Upper lobe of right lung (tissue), 1 donor: Measurements from ENCODE around the gene PLEKHA6. TPM values are rescaled to one million over a fixed set of nuclear protein-coding genes. Genes with fewer than 3 reads are reported as not detected.

Experiments used
- ATAC-seq: fragments of 200-7000 bp; cut with Tn5 transposase; one replicate; pipeline ENCODE4 v1.9.1; 2020; ENCODE audit warnings: mild to moderate bottlenecking, moderate library complexity
- DNase-seq: peaks from one replicate; pipeline ENCODE4 v3.0.0-alpha.2; 2020
- H3K27ac ChIP-seq: fragments of 200-600 bp; one replicate; pipeline ENCODE4 v1.8.0; 2022
- H3K27me3 ChIP-seq: fragments of 200-600 bp; one replicate; pipeline ENCODE4 v1.8.0; 2022; ENCODE audit warnings: mild to moderate bottlenecking
- H3K36me3 ChIP-seq: fragments of 200-600 bp; one replicate; pipeline ENCODE4 v1.8.0; 2022
- H3K4me1 ChIP-seq: fragments of 200-600 bp; one replicate; pipeline ENCODE4 v1.8.0; 2022
- H3K4me3 ChIP-seq: fragments of 200-600 bp; one replicate; pipeline ENCODE4 v1.8.0; 2022; ENCODE audit warnings: mild to moderate bottlenecking
- H3K9me3 ChIP-seq: fragments of 200-600 bp; one replicate; pipeline ENCODE4 v1.8.0; 2022
- intact Hi-C: fragments of 100-400 bp; cut with DNase I; formaldehyde crosslinking; loops from one replicate; pipeline ENCODE4 v1.11.0; 2022
- total RNA-seq: library from RNA; stranded (reverse); fragmentation: NEBNext Ultra II Directional; extraction: Animal tissue kit (Norgen Biotek cat#: 25700); gene quantifications from one replicate; pipeline ENCODE4 v1.2.1, GENCODE V29; 2021
- TF ChIP-seq, protein P1 (sequence below): fragments of 200-600 bp; IDR thresholded peaks from one replicate; pipeline ENCODE4 v1.8.0; 2022; ENCODE audit warnings: antibody characterized with exemption
- donor health status: DM: no; HTN: yes; CAD: no; lungs with severe emphysema.

The PLEKHA6 gene
- total RNA-seq, 1 donor from 2014 or later = 7.1 TPM

DNA sequence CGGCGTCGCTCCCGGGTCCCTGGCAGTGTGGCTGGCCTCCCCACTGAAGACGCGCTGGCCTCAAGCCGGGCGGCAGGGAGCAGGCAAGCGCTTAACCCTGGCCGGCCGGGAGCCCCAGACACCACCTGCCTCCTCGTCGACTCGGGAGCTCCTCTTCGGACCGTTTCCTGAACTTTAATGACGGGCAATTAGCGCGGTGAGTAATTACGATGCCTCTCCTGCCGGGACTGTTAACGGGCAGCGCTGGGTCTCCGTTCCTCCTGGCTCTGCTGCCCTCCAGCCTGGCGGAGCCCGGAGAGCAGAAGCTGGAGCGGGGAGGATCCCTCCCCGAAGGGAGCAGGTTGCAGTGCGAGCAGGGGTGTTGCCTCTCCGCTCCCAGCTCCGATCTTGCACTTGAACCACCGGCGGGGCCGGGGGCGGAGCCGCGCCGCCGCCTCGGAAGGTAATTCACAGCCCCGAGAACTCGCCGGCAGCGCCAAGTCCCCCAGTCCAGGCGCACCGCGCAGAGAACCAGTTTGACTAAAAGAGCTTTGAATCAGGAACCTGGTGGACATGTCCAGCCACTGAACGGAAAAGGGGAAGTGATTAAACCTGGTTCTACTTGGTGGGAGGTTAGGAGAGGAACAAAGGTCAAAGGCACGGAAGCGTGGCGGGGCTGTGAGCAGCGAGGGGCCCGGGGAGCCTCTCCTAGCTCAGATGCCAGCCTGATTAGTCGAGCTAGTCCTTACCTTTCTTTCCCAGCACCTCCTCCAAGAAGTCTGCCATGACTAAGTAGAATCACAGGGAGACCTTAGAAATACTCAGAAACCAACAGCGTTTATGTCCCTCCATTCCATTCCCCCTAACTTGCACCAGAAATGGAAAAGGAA lies 18.3 kb upstream of the PLEKHA6 start:
- DNase-seq (peak; percentile 81), ATAC-seq (peak; percentile 87)
- H3K9me3 ChIP-seq = no peaks in the 10 kb centered on the region
- H3K36me3 ChIP-seq = no peaks in the 10 kb centered on the region
- peaks cover 20% of the 10 kb centered on the region for H3K27me3 ChIP-seq
- TF ChIP-seq, protein P1, sequence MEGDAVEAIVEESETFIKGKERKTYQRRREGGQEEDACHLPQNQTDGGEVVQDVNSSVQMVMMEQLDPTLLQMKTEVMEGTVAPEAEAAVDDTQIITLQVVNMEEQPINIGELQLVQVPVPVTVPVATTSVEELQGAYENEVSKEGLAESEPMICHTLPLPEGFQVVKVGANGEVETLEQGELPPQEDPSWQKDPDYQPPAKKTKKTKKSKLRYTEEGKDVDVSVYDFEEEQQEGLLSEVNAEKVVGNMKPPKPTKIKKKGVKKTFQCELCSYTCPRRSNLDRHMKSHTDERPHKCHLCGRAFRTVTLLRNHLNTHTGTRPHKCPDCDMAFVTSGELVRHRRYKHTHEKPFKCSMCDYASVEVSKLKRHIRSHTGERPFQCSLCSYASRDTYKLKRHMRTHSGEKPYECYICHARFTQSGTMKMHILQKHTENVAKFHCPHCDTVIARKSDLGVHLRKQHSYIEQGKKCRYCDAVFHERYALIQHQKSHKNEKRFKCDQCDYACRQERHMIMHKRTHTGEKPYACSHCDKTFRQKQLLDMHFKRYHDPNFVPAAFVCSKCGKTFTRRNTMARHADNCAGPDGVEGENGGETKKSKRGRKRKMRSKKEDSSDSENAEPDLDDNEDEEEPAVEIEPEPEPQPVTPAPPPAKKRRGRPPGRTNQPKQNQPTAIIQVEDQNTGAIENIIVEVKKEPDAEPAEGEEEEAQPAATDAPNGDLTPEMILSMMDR = no peak
- intact Hi-C loops = loop anchor here (10.0 kb wide), 1 partner anchor 523 kb away; no protein-coding TSS in a partner anchor
- peaks cover 12% of the 10 kb centered on the region for H3K4me1 ChIP-seq
- peak overlapping the region; percentile 27 for H3K27ac ChIP-seq
- H3K4me3 ChIP-seq = peak overlapping the region; percentile 54

DNA sequence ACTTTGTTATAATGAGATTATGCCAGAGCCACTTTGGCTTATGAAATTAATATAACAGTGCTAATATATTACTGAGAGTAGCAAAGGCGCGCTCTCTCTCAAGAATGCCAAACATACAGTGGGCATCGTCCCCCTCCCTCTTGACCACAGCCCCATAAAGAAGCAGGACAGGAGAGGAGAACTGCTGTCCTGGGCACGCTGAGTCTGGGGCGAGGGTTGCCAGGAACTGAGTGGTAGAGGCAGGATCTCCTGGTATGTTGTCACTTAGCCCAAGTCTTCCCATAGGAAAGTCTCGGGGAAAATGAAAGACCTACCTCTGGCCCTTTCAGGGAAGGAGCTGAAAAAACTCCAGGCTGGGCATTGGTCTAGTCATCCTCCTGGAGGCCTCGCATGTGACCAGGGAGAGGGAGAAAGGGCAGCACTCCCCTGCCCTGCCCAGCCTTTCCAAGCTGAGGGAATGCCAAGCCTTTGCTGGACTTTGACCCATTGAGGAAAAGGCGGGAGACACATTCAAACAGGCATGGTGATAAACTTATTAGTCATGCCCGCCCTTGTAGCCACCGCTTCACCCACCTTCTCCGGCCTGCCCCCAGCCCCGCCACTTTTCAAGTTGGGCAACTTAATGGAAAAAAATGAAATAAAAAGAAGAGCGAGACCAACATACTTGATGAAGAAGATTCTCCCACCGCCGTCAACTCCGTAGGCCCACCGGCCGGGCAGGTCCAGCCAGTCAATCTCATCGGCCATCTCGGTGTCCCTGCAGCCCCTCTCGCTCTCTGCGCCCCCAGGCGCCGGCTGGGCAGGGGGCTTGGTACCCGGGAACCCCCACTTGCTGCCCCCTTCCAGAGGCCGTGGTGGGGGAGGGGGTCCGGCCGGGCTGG lies 17.4 kb upstream of the PLEKHA6 start:
- DNase-seq = no peak
- H3K4me3 ChIP-seq = peak overlapping the region; percentile 54
- ATAC-seq = peak; percentile 13
- intact Hi-C loops = loop anchor here (10.0 kb wide), 1 partner anchor 522 kb away; no protein-coding TSS in a partner anchor
- peaks cover 12% of the 10 kb centered on the region for H3K4me1 ChIP-seq
- no peaks in the 10 kb centered on the region for H3K9me3 ChIP-seq
- peaks cover 20% of the 10 kb centered on the region for H3K27me3 ChIP-seq
- H3K27ac ChIP-seq = no peak overlapping the region
- H3K36me3 ChIP-seq = no peaks in the 10 kb centered on the region
- TF ChIP-seq, protein P1 = no peak

DNA sequence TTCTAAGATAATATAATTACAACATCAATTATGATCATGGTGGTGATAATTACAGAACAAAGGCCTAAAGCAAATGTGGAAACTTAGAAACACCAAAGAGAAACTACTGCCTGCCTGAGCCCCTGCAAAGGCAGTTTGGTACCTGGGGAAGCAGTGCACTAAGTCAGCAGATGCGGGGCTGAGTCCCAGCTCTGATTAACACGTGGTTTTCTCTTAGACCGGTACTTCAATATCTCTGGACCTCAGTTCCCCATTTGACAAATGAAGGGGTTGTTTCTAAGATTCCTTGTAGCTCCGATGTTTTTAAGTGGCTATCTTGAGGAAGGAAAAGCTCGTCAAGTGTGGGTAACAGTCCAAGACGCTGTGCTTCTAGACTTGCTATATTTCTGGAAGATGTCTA lies 16.7 kb upstream of the PLEKHA6 start:
- DNase-seq (no peak), ATAC-seq (no peak)
- no peak overlapping the region for H3K4me3 ChIP-seq
- intact Hi-C loops = loop anchor here (10.0 kb wide), 1 partner anchor 522 kb away; no protein-coding TSS in a partner anchor
- H3K36me3 ChIP-seq = no peaks in the 10 kb centered on the region
- H3K9me3 ChIP-seq = no peaks in the 10 kb centered on the region
- H3K4me1 ChIP-seq = peaks cover 12% of the 10 kb centered on the region
- TF ChIP-seq, protein P1 = no peak
- H3K27me3 ChIP-seq = peaks cover 20% of the 10 kb centered on the region
- H3K27ac ChIP-seq = no peak overlapping the region

DNA sequence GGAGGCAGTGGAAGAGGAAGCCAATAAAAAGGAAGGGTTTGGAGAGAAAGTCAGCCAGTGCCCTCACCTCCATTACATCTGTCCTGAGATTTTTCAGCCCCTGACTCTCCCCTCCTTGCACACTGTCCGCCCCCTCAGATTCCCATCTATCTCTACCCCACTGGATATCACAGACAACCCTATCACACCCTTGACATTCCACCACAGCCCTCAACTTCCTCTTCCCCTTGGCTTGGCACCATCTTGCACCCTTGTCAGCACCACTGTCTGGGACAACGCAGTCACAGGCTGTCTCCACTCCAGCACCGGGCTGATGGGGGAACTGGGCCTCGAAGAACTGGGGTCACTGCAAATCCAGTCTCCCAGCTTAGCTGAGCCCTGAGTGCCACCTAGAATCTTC lies 14.2 kb upstream of the PLEKHA6 start:
- TF ChIP-seq, protein P1 = no peak
- H3K9me3 ChIP-seq = no peaks in the 10 kb centered on the region
- DNase-seq = no peak
- no peak overlapping the region for H3K4me3 ChIP-seq
- no peak for ATAC-seq
- peaks cover 12% of the 10 kb centered on the region for H3K4me1 ChIP-seq
- intact Hi-C loops = loop anchor here (10.0 kb wide), 1 partner anchor 519 kb away; no protein-coding TSS in a partner anchor
- no peak overlapping the region for H3K27ac ChIP-seq
- peaks cover 20% of the 10 kb centered on the region for H3K27me3 ChIP-seq
- H3K36me3 ChIP-seq = no peaks in the 10 kb centered on the region

DNA sequence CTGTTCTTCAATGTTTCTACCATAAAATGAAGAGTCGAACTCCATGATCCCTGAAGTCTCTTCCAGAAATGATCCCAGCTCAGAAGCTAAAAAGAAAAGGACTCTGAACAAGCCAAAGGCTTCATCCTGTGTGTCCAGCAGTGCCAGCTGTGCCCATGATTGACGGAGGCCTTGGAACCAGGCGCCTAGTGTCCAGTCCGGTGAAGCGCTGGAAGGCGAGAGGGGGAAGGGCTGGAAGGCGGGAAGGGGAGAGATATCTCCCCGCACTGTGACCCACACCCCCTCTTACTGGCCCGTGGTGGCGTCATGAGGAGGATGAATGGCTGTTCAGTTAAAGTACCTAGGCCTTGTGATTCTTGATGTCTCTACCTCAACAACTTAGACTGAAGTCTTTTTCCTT lies 10.4 kb upstream of the PLEKHA6 start:
- H3K4me1 ChIP-seq = no peaks in the 10 kb centered on the region
- no peaks in the 10 kb centered on the region for H3K9me3 ChIP-seq
- ATAC-seq = no peak
- no peak overlapping the region for H3K27ac ChIP-seq
- DNase-seq = no peak
- no peak overlapping the region for H3K4me3 ChIP-seq
- TF ChIP-seq, protein P1 = no peak
- intact Hi-C loops = loop anchor here (10.0 kb wide), 1 partner anchor 515 kb away; no protein-coding TSS in a partner anchor
- no peaks in the 10 kb centered on the region for H3K27me3 ChIP-seq
- H3K36me3 ChIP-seq = no peaks in the 10 kb centered on the region
